ENCODE measurements around the gene GARNL3.

The GARNL3 gene

GRCh38 chr9:127405344-127406125 is 141.0 kb downstream of the GARNL3 start:
- no peak for DNase-seq (ENCODE audit: low spot score)

GRCh38 chr9:127406799-127407491 is 142.4 kb downstream of the GARNL3 start:
- no peak for DNase-seq (ENCODE audit: low spot score)

DNA sequence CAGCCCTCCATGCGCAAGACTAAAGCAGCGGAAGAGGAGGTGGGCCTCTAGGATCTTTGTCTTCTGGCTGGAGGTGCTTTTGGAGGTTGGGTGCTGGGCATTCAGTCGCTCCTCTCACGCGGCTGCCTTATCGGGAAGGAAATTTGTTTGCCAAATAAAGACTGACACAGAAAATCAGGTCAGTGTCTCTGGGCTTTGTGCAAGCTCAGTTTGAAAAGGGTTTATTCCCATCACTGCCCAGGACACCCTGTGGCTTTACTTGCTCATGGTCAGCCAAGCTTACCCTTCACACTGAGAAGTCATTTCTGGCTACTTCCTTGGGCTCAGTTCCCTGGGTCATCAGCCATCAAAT is 142.9 kb downstream of the GARNL3 start:
- DNase-seq (ENCODE audit: low spot score): no peak

GRCh38 chr9:127411122-127411521 is 146.5 kb downstream of the GARNL3 start:
- no peak for DNase-seq (ENCODE audit: low spot score)

- no peak for DNase-seq (ENCODE audit: low spot score)
Measured at GRCh38 chr9:127415141-127415540, 150.6 kb downstream of the GARNL3 start.

GRCh38 chr9:127415657-127416056 is 151.1 kb downstream of the GARNL3 start:
- no peak for DNase-seq (ENCODE audit: low spot score)

- no peak for DNase-seq (ENCODE audit: low spot score)
Measured at GRCh38 chr9:127417131-127418036, 152.8 kb downstream of the GARNL3 start.

GRCh38 chr9:127418037-127418471 is 153.5 kb downstream of the GARNL3 start:
- DNase-seq (ENCODE audit: low spot score): peak; percentile 84

GRCh38 chr9:127419348-127419747 is 154.8 kb downstream of the GARNL3 start:
- DNase-seq (ENCODE audit: low spot score): no peak

GRCh38 chr9:127421057-127421456 is 156.5 kb downstream of the GARNL3 start:
- DNase-seq (ENCODE audit: low spot score): no peak

GRCh38 chr9:127422133-127422782 is 157.7 kb downstream of the GARNL3 start:
- DNase-seq (ENCODE audit: low spot score): no peak

DNA sequence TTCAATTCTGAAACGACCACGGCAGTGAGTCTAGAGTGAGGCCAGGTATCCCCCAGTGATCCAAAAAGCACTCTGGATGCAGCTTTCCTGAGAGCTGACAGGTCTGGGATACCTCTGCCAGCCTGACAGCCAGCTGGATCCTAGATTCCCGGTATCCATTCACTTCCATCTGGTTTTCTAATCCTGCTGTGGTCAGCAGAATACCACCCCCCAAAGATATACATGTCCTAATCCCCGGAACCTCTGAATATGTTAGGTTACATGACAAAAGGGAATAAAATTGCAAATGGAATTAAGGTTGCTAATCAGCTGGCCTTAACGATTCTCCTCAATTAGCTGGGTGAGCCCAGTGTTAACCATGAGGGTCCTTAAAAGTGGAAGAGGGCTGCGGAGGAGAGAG is 158.2 kb downstream of the GARNL3 start:
- no peak for DNase-seq (ENCODE audit: low spot score)

DNA sequence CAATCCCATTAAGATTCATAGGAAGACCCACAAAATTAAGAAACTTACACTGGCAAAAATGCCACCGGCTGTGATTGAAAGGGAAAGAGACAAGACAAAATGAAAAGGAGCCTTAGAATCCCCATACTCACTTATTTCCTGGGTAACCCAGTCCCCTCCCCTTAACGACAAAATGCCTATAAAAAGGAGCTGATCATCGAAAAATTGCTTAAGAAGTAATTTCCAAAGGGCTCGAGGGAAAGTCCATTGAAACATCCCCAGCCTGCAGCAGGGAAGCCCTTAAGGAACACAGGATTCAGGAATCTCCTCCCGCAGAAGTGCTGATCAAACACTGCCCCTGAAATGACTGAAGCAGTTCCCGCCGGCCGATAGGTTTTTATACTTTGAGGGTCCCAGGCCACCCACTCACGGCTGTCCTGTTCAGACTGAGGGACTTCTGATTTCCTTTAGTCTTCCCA is 158.9 kb downstream of the GARNL3 start:
- no peak for DNase-seq (ENCODE audit: low spot score)

DNA sequence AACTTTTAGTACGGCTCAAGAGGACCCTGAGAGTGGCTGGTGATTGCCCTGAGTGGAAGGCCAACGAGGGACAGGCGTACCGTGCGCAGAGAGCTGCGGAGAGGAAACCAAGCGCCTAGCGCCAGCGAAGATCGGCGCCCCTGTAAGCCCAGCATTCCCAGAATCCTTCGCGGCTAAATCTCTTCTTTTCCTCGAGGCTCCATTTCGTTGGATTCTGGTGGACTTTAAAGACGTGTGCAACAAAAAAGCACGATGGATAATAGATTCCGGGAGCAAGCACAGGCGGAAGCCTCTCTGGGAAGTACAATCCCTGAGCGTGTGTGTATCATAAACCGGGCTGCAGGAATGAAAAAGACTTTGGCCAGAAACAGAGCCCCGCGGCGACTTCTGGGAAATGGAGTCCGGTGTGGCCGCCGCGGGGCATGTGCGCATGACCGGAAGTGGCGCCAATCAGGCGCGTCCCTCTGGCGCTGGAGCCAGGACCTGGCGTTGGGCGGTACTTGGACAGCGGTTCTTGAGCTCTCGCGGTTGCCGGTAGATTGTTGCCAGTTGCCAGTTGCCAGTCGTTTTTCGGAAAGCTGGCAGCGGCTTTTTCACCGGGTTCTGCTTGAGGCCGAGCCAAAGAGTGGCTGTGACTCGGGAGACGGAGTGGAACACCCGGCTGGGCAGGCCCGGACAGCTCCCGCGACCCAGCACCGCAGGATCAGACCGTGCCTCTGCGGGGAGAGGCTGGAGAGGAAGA is 159.5 kb downstream of the GARNL3 start, which contains the start of gene ZNF79:
Gene ZNF79 (plus strand): TSS at position 449 of the 742 bp plus-strand sequence. CDS start 406 bp downstream, outside the sequence.
- peak; percentile 89 for DNase-seq (ENCODE audit: low spot score)

GRCh38 chr9:127424676-127424999 is 160.1 kb downstream of the GARNL3 start:
- no peak for DNase-seq (ENCODE audit: low spot score)

DNA sequence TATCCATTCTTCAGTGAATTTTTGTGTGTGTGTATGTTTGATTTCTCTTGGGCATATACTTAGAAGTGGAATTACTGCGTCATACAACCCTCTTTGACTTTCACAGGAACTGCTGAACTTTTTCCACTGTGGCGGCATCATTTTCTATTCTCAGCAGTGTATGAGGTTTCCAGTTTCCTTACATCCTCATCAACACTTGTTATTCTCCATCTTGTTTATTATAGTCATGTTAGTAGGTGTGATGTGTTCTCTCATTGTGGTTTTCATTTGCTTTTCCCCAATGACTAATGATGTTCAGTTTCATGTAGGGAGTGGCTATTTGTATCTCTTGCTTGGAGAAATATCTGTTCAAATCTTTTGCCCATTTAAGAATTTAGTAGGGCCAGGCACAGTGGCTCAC is 162.2 kb downstream of the GARNL3 start:
- no peak for DNase-seq (ENCODE audit: low spot score)

DNA sequence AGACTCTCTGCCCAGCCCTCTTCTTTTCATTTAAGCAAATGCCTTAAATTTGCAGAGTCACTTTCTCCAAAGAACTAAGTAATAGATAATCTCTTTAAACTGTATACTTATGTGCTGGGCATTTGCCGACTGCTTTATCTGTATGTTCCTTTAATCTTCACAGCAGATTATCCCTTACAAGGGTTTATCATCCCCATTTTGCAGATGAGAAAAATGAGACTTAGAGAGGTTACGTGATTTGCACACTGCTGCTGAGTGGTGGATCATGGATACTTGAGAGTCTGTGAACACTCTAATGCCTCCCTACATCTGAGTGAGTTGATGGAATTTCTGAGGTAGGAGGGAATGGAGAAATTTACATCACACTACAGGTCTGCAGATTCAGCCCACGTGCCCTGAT is 163.8 kb downstream of the GARNL3 start:
- no peak for DNase-seq (ENCODE audit: low spot score)

DNA sequence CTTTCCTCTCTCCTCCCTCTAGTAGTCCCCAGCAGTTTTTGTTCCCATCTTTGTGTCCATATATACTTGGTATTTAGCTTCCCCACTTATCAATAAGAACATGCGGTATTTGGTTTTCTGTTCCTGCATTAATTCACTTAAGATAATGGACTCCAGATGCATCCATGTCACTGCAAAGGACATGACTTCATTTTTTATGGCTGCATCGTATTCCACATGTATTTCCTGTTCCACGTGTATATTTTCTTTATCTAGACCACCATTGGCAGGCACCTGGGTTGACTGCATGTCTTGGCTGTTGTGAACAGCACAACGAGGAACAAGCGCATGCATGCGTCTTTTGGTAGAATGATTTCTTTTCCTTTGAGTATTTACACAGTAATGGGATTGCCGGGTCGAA is 165.8 kb downstream of the GARNL3 start:
- DNase-seq (ENCODE audit: low spot score): no peak

DNA sequence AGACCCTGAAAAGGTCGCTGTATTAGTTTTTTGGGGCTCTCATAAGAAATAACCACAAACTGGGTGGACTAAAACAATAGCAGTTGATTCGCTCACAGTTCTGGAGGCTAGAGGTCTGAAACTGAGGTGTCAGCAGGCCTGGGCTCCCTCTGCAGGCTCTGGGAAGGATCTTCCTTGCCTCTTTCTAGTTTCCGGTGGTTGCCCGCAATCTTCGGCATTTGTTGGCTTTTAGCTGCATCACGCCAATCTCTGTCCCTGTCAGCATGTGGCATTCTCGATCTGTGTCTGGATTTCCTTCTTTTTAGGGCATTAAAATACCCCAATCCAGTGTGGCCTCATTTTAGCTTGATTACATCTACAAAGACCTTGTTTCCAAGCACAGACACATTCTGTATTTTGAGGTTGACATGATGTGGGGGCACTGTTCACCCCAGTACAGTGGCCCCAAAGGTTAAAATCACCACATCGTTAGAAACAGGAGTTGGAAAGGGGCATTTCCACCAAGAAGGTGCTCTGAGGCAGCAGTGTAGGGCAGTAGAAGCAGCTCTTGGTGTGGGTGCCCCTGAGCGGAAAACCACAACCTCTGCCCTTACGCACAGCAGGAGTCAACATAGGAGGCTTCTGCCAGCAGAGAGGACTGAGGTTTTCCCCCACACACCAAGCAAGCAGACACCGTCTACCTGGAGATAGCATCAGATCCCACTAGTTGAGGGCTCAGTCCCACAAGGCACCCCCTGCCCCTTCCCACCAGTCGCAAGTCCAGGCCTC is 173.1 kb downstream of the GARNL3 start:
- DNase-seq (ENCODE audit: low spot score): no peak

GRCh38 chr9:127438394-127438793 is 173.8 kb downstream of the GARNL3 start:
- no peak for DNase-seq (ENCODE audit: low spot score)

Data from HuH-7 (cell line).